Vagina (tissue), 2 donors: ENCODE measurements around the gene STX5.

Source experiments
- CTCF ChIP-seq, 3 experiments: fragments of 450-650 bp in 2 of 3; fragments of 200-600 bp in 1 of 3; sonication (generic) in 1 of 3; IDR thresholded peaks; one replicate each; pipeline ENCODE4 v1.5.1; 2017 to 2019; ENCODE audit warnings: antibody characterized with exemption in 3 of 3, mild to moderate bottlenecking in 2 of 3, moderate library complexity in 2 of 3
- POLR2A ChIP-seq, 2 donors: fragments of 450-650 bp; IDR thresholded peaks; one replicate each; pipeline ENCODE4 v1.6.1; 2017; ENCODE audit warnings: antibody characterized with exemption in 2 of 2, mild to moderate bottlenecking in 2 of 2, moderate library complexity in 2 of 2
- POLR2AphosphoS5 ChIP-seq, 2 donors: sonication (generic); formaldehyde crosslinking; IDR thresholded peaks; one replicate each; pipeline ENCODE4 v1.9.0; 2017; ENCODE audit warnings: antibody characterized with exemption in 2 of 2, mild to moderate bottlenecking in 2 of 2, low read depth in 1 of 2; ENCODE audit not compliant: insufficient read depth in 1 of 2

GRCh38 chr11:62789576-62789975 is 42.3 kb downstream of the STX5 start:
- TF ChIP-seq CTCF (IDR thresholded peaks at IDR 0.05), result no peak
- TF ChIP-seq POLR2A (IDR thresholded peaks at IDR 0.05), result no peak
- no peak for TF ChIP-seq POLR2AphosphoS5 (IDR thresholded peaks at IDR 0.05; ENCODE audit: insufficient read depth in 1 of 2, low read depth in 1 of 2)
